K562 (cell line): Measurements from ENCODE around the gene KNDC1. TPM values are rescaled to one million over a fixed set of nuclear protein-coding genes. Genes with fewer than 3 reads are reported as not detected.

Experiments
- ATAC-seq: fragments of 200-7000 bp; cut with Tn5 transposase; 3 replicates; pipeline ENCODE4 v1.9.1; 2020; ENCODE audit warnings: moderate library complexity
- BruUV-seq: library from RNA; stranded (reverse); fragments of 400-500 nt; replicated peaks from 2 replicates; lab custom pipeline; 2021; lab: Mats Ljungman, UMichigan
- CTCF ChIA-PET: fragments of 300-600 bp; formaldehyde crosslinking; extraction: SDS; loops from one replicate; lab custom pipeline; 2021; ENCODE audit warnings: low intra/inter-chr PET ratio; lab: Yijun Ruan, JAX
- POLR2A ChIA-PET: fragments of 300-600, 350-650 bp; sonication (Branson Sonifier 250); formaldehyde crosslinking; extraction: SDS; loops from one replicate; lab custom pipeline; 2021; ENCODE audit warnings: antibody characterized with exemption, inconsistent platforms; lab: Yijun Ruan, JAX
- DNase-seq, 4 experiments: peaks; one replicate each; pipeline versions ENCODE4 v3.0.0 to v3.0.0-alpha.2; 2011 to 2018; ENCODE audit warnings: low spot score in 3 of 4, mixed read lengths in 3 of 4; ENCODE audit errors: extremely low read depth in 1 of 4
- FAIRE-seq: peaks from 2 replicates; lab custom pipeline; 2011; peaks lifted over from hg19 to GRCh38; lab: Jason Lieb, UNC
- H2AFZ ChIP-seq: 2 replicates; pipeline ENCODE4 v1.6.0; 2011; ENCODE audit warnings: low read depth, low read length, control low read depth, inconsistent platforms
- H3K27ac ChIP-seq: fragments of 200-600 bp; 3 replicates; pipeline ENCODE4 v1.8.0; 2011; ENCODE audit warnings: low read depth, mild to moderate bottlenecking, control low read depth, inconsistent platforms, low read length, moderate library complexity, mixed read lengths; ENCODE audit errors: extremely low read depth
- H3K27me3 ChIP-seq, 2 experiments: fragments of 300-600 bp in 1 of 2; 2 replicates in 1 of 2; 3 replicates in 1 of 2; pipeline versions ENCODE4 v1.6.0 to v1.8.0; 2011; ENCODE audit warnings: inconsistent platforms in 2 of 2, low read length in 2 of 2, mild to moderate bottlenecking in 1 of 2, mixed read lengths in 1 of 2, moderate library complexity in 1 of 2; ENCODE audit not compliant: control insufficient read depth in 2 of 2, insufficient read depth in 2 of 2
- H3K36me3 ChIP-seq: fragments of 300-600 bp; 3 replicates; pipeline ENCODE4 v1.8.0; 2011; ENCODE audit warnings: mild to moderate bottlenecking, low read length, inconsistent platforms; ENCODE audit not compliant: control insufficient read depth, insufficient read depth
- H3K4me1 ChIP-seq, 2 experiments: fragments of 200-600 bp in 1 of 2; replicated peaks in 1 of 2; 2 replicates in 1 of 2; 3 replicates in 1 of 2; pipeline versions ENCODE4 v1.5.1 to v1.8.0; 2011; ENCODE audit warnings: inconsistent platforms in 2 of 2, low read length in 2 of 2, mild to moderate bottlenecking in 1 of 2, mixed read lengths in 1 of 2, moderate library complexity in 1 of 2; ENCODE audit not compliant: control insufficient read depth in 2 of 2, insufficient read depth in 2 of 2
- H3K4me2 ChIP-seq: 2 replicates; pipeline ENCODE4 v1.6.1; 2011; ENCODE audit warnings: low read length, control low read depth, inconsistent platforms, mixed read lengths; ENCODE audit not compliant: insufficient read depth
- H3K4me3 ChIP-seq: fragments of 200-600 bp; sonication (generic), shearing (Covaris generic); 2 replicates; pipeline ENCODE4 v1.5.1; 2016; ENCODE audit warnings: control low read depth, inconsistent platforms
- H3K79me2 ChIP-seq: fragments of 200-600 bp; 3 replicates; pipeline ENCODE4 v1.8.0; 2011; ENCODE audit warnings: low read length, inconsistent platforms; ENCODE audit not compliant: control insufficient read depth, insufficient read depth
- H3K9ac ChIP-seq, 2 experiments: 2 replicates each; pipeline versions ENCODE4 v1.6.0 to v1.6.1; 2011; ENCODE audit warnings: low read depth in 2 of 2, low read length in 2 of 2, control low read depth in 1 of 2, inconsistent platforms in 1 of 2, mild to moderate bottlenecking in 1 of 2, mixed read lengths in 1 of 2; ENCODE audit not compliant: insufficient read depth in 1 of 2
- H3K9me1 ChIP-seq: one replicate; pipeline ENCODE4 v1.6.0; 2011; ENCODE audit warnings: inconsistent platforms, mild to moderate bottlenecking, low read length, moderate library complexity; ENCODE audit not compliant: control insufficient read depth, insufficient read depth
- H3K9me3 ChIP-seq: replicated peaks from 2 replicates; pipeline ENCODE4 v1.5.1; 2011; ENCODE audit warnings: low read depth, low read length, inconsistent platforms; ENCODE audit not compliant: control insufficient read depth, insufficient read depth
- H4K20me1 ChIP-seq: replicated peaks from 2 replicates; pipeline ENCODE4 v1.6.1; 2011; ENCODE audit warnings: low read length, inconsistent platforms, mixed read lengths; ENCODE audit not compliant: control insufficient read depth, insufficient read depth
- CBX8 ChIP-seq: fragments of 200-600 bp; sonication (generic); IDR thresholded peaks from 2 replicates; pipeline ENCODE4 v1.6.1; 2012; ENCODE audit warnings: borderline replicate concordance, mixed run types, low read depth, mild to moderate bottlenecking, moderate library complexity, mixed read lengths, low read length, control low read depth, inconsistent platforms; ENCODE audit not compliant: poor library complexity, severe bottlenecking; ENCODE audit errors: extremely low read depth
- ELF1 ChIP-seq: fragments of 200-800 bp; sonication (Bioruptor generic); IDR thresholded peaks from 2 replicates; pipeline ENCODE4 v1.6.1; 2016; ENCODE audit warnings: missing genetic modification characterization, missing compliant biosample characterization
- WGBS: fragments of 100-300 bp; shearing (Covaris generic); methylation state at CpG from one replicate; pipeline ENCODE4 v1.1.6; 2016; ENCODE audit warnings: low coverage, mixed read lengths; ENCODE audit not compliant: insufficient coverage; ENCODE audit errors: missing lambda C conversion rate; 5-methylcytosine and 5-hydroxymethylcytosine counted together
- in situ Hi-C: fragments of 300-500 bp; cut with MboI; formaldehyde crosslinking; loops from 4 replicates; pipeline ENCODE4 v1.15.0; 2018; ENCODE audit warnings: inconsistent platforms, mixed read lengths
- intact Hi-C: fragments of 100-400 bp; cut with micrococcal nuclease; formaldehyde crosslinking; loops from 2 replicates; pipeline ENCODE4 v1.14.2; 2022
- polyA plus RNA-seq, 8 experiments: library from polyadenylated mRNA; depleted of rRNA in 4 of 8; stranded (reverse) in 5 of 8; unstranded in 3 of 8; fragments of >200 nt; fragmentation: Nextera tagmentation in 2 of 8; fragmentation: Illumina TruSeq in 1 of 8; extraction: Ambion mirVana in 2 of 8; extraction: Trizol in 1 of 8; gene quantifications; 2 replicates each; pipeline versions ENCODE4 v1.2.1 to v1.2.3, GENCODE V29; 2011 to 2014; ENCODE audit warnings: inconsistent platforms in 1 of 8, missing spikeins in 1 of 8
- total RNA-seq, 7 experiments: library from RNA; depleted of rRNA in 6 of 7; stranded (reverse); fragments of >200 nt in 6 of 7; fragmentation: Illumina TruSeq in 2 of 7; extraction: Trizol in 2 of 7; gene quantifications; 2 replicates each; pipeline versions ENCODE4 v1.2.1 to v1.2.3, GENCODE V29; 2011 to 2021; ENCODE audit warnings: low replicate concordance in 1 of 7
- TF ChIP-seq, protein P1 (sequence below): fragments of 450-650 bp; formaldehyde crosslinking; IDR thresholded peaks from 2 replicates; pipeline ENCODE4 v1.4.0; 2020; ENCODE audit warnings: mild to moderate bottlenecking, moderate library complexity

Gene KNDC1
- total and polyA plus RNA-seq, 9 of the 15 experiments (the other 6 are each of a cell fraction or from before 2014, with no cell fraction given), result 0.07 to 0.26 (median 0.11) TPM; not detected in 6

DNA sequence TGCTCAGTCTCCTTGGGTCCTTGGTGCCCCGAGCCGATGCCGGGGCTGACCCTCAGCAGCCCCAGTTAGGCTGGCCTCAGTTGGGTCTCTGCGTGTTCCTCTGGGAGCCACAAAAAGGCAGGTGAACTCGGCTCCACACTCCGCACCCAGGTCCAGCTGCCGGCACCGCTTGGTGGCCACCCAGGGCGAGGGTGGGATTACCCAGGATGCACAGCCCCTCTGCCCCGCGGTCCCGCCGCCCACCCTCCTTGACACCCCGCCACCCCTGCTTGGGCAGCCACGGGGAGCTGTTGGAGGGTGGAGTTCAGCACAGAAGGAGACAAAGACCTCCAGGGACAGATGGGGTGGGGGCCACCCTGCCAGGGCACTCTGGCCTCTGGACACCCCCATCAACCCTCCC lies 95.3 kb downstream of the KNDC1 start:
- intact Hi-C loops (no loop called here), in situ Hi-C loops (no loop called here)
- 87% methylated on average over 4 of the region's 15 CpGs for WGBS
- H3K4me3 ChIP-seq, result no peak overlapping the region
- ChIA-PET CTCF (no interaction called here), POLR2A (interaction anchor here (0.7 to 4.6 kb wide), 2 partner anchors 9 to 28 kb away, joined by 3 to 18 read pairs; no protein-coding TSS in a partner anchor)
- H3K9ac ChIP-seq, result no peak overlapping the region; a peak in 1 of 4 replicates
- no peaks in the 10 kb centered on the region for H3K27me3 ChIP-seq
- H2AFZ ChIP-seq, result no peak overlapping the region
- no peaks in the 10 kb centered on the region for H3K79me2 ChIP-seq
- no peak for DNase-seq
- no peaks in the 10 kb centered on the region for H3K9me3 ChIP-seq
- peaks cover 0 to 66% of the 10 kb centered on the region in 2 experiments; a peak in 2 of 5 replicates for H3K4me1 ChIP-seq
- H3K27ac ChIP-seq, result no peak overlapping the region
- no peak for FAIRE-seq
- no peak for ATAC-seq
- H4K20me1 ChIP-seq, result no peaks in the 10 kb centered on the region
- no TSS peak for BruUV-seq
- no peaks in the 10 kb centered on the region for H3K9me1 ChIP-seq
- TF ChIP-seq ELF1 (tag) (no peak), CBX8 (no peak)
- TF ChIP-seq, protein P1, sequence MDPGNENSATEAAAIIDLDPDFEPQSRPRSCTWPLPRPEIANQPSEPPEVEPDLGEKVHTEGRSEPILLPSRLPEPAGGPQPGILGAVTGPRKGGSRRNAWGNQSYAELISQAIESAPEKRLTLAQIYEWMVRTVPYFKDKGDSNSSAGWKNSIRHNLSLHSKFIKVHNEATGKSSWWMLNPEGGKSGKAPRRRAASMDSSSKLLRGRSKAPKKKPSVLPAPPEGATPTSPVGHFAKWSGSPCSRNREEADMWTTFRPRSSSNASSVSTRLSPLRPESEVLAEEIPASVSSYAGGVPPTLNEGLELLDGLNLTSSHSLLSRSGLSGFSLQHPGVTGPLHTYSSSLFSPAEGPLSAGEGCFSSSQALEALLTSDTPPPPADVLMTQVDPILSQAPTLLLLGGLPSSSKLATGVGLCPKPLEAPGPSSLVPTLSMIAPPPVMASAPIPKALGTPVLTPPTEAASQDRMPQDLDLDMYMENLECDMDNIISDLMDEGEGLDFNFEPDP, result no peak
- H3K4me2 ChIP-seq, result no peak overlapping the region
- H3K36me3 ChIP-seq, result no peaks in the 10 kb centered on the region
